Endodermal cell (in vitro differentiated cells): ENCODE measurements around the gene DCTN3. TPM values are rescaled to one million over a fixed set of nuclear protein-coding genes. Genes with fewer than 3 reads are reported as not detected.
A peak's percentile ranks its signal among the peaks of the same experiment; 100 is the strongest.

Experiments used
- DNase-seq: peaks from one replicate; pipeline ENCODE4 v3.0.0-alpha.2; 2017
- H3K27ac ChIP-seq: 2 replicates; pipeline ENCODE4 v1.5.1; 2013; ENCODE audit warnings: mild to moderate bottlenecking, low read depth, low read length, moderate library complexity
- H3K27me3 ChIP-seq: 2 replicates; pipeline ENCODE4 v1.6.1; 2013; ENCODE audit warnings: mild to moderate bottlenecking, low read length, moderate library complexity; ENCODE audit not compliant: insufficient read depth, control insufficient read depth, poor library complexity, severe bottlenecking
- H3K36me3 ChIP-seq: 2 replicates; pipeline ENCODE4 v1.7.0; 2013; ENCODE audit warnings: mild to moderate bottlenecking, low read length, moderate library complexity; ENCODE audit not compliant: control insufficient read depth, insufficient read depth
- H3K4me1 ChIP-seq: one replicate; pipeline ENCODE4 v1.7.0; 2013; ENCODE audit warnings: low read length; ENCODE audit not compliant: control insufficient read depth, insufficient read depth
- H3K4me3 ChIP-seq: 2 replicates; pipeline ENCODE4 v1.5.1; 2013; ENCODE audit warnings: mild to moderate bottlenecking, low read length, moderate library complexity
- H3K9ac ChIP-seq: 2 replicates; pipeline ENCODE4 v1.6.1; 2013; ENCODE audit warnings: mild to moderate bottlenecking, low read length, moderate library complexity; ENCODE audit not compliant: poor library complexity, severe bottlenecking; ENCODE audit errors: extremely low read depth
- H3K9me3 ChIP-seq: 2 replicates; pipeline ENCODE4 v1.6.1; 2013; ENCODE audit warnings: mild to moderate bottlenecking, low read length, moderate library complexity; ENCODE audit not compliant: control insufficient read depth
- H3K27ac Mint-ChIP-seq: 2 replicates; pipeline ENCODE4 v1.8.0; 2020; ENCODE audit warnings: mixed read lengths
- H3K27me3 Mint-ChIP-seq: 2 replicates; pipeline ENCODE4 v1.8.0; 2021; ENCODE audit warnings: mild to moderate bottlenecking, mixed read lengths; ENCODE audit not compliant: insufficient read depth
- H3K36me3 Mint-ChIP-seq: 2 replicates; pipeline ENCODE4 v1.8.0; 2020; ENCODE audit warnings: low read depth, mixed read lengths
- H3K4me1 Mint-ChIP-seq: 2 replicates; pipeline ENCODE4 v1.8.0; 2020; ENCODE audit warnings: mixed read lengths
- H3K4me3 Mint-ChIP-seq: 2 replicates; pipeline ENCODE4 v1.8.0; 2020; ENCODE audit warnings: mild to moderate bottlenecking, moderate library complexity, mixed read lengths
- H3K9me3 Mint-ChIP-seq: 2 replicates; pipeline ENCODE4 v1.8.0; 2020; ENCODE audit warnings: mild to moderate bottlenecking, mixed read lengths
- WGBS, 2 experiments: methylation state at CpG; one replicate each; pipeline versions ENCODE4 v1.1.5 to v1.1.7; 2013; ENCODE audit warnings: missing lambda C conversion rate in 2 of 2, mixed read lengths in 1 of 2; ENCODE audit not compliant: insufficient coverage in 1 of 2, insufficient read length in 1 of 2; 5-methylcytosine and 5-hydroxymethylcytosine counted together
- total RNA-seq, 2 donors: library from RNA; stranded (reverse); fragmentation: NEBNext Ultra II Directional in 1 of 2; extraction: Animal tissue kit (Norgen Biotek cat#: 25700) in 1 of 2; gene quantifications; 2 replicates in 1 of 2; 3 replicates in 1 of 2; pipeline ENCODE4 v1.2.1, GENCODE V29; 2021
- TF ChIP-seq, protein P1 (sequence below): fragments of 200-600 bp; sonication (generic); conservative IDR thresholded peaks from 2 replicates; pipeline ENCODE4 v1.5.0; 2021; ENCODE audit warnings: antibody characterized with exemption, mild to moderate bottlenecking

The DCTN3 gene
- total RNA-seq, 2 donors from 2014 or later = 51.9 to 53.6 TPM

DNA sequence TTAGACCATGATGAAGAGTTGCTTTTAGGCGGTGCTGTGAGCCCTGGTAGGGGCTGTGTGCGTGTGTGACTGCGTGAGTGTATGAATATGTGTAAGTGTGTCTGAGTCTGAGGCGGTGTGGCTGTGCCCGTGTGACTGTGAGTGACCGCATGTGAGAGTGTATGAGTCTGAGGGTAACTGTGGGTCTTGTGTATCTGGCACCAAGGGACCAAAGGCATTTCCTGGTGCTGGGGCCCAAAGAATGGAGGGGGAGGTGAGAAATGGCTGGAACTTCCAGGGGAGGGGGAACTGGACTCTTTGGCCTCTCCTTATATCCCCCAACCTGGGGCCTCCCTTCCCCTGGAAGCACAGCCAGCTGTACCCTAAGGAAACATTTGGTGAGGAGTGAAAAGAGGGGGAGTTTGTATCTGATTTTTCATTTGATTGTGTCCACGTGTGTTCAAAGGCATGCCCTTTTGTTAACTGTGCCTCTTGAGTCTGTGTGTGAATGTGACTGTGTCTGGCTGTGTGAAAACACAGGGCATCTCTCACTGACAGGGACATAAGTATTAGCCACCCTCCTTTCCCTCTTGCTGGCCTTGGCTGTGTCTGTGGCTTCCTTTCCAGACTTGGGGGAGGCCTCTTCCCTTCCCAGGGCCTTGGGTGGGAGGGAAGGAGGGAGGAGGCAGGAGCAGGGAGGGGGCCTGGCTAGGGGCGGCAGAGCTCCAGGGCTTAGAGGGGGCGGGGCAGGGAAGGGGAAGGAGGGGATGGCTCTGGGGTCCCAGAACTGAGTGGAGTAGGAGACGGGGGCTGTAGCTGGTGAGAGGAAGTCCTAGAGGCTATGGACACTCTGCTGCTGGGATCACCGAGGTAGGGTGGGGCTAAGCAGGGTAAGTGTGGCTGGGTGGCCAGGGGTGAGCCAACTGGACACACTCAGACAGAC is 33.1 kb upstream of the DCTN3 start:
- no peak overlapping the region for H3K9ac ChIP-seq
- H3K27me3 ChIP-seq = no peaks in the 10 kb centered on the region
- peaks cover 15% of the 10 kb centered on the region for H3K4me1 ChIP-seq
- no peaks in the 10 kb centered on the region for H3K9me3 Mint-ChIP-seq
- no peak for DNase-seq
- no peak overlapping the region for H3K4me3 ChIP-seq
- TF ChIP-seq, protein P1, sequence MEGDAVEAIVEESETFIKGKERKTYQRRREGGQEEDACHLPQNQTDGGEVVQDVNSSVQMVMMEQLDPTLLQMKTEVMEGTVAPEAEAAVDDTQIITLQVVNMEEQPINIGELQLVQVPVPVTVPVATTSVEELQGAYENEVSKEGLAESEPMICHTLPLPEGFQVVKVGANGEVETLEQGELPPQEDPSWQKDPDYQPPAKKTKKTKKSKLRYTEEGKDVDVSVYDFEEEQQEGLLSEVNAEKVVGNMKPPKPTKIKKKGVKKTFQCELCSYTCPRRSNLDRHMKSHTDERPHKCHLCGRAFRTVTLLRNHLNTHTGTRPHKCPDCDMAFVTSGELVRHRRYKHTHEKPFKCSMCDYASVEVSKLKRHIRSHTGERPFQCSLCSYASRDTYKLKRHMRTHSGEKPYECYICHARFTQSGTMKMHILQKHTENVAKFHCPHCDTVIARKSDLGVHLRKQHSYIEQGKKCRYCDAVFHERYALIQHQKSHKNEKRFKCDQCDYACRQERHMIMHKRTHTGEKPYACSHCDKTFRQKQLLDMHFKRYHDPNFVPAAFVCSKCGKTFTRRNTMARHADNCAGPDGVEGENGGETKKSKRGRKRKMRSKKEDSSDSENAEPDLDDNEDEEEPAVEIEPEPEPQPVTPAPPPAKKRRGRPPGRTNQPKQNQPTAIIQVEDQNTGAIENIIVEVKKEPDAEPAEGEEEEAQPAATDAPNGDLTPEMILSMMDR = no peak
- H3K4me3 Mint-ChIP-seq = no peak overlapping the region
- peak overlapping the region; percentile 56 for H3K27ac Mint-ChIP-seq
- WGBS, 2 experiments = 56 to 79% methylated on average over 3 to 11 of the region's 11 CpGs
- H3K36me3 ChIP-seq = peaks cover 24% of the 10 kb centered on the region
- peaks cover 42% of the 10 kb centered on the region for H3K4me1 Mint-ChIP-seq
- H3K27ac ChIP-seq = peak overlapping the region; percentile 3
- H3K9me3 ChIP-seq = no peaks in the 10 kb centered on the region
- H3K27me3 Mint-ChIP-seq = peaks cover 3% of the 10 kb centered on the region
- peaks cover 17% of the 10 kb centered on the region for H3K36me3 Mint-ChIP-seq

GRCh38 chr9:34652602-34653000 is 32.3 kb upstream of the DCTN3 start:
- Histone ChIP-seq H3K27me3 (no peaks in the 10 kb centered on the region), H3K4me3 (peak overlapping the region; percentile 86), H3K36me3 (peaks cover 28% of the 10 kb centered on the region), H3K9me3 (no peaks in the 10 kb centered on the region), H3K4me1 (peaks cover 23% of the 10 kb centered on the region), H3K27ac (no peak overlapping the region), H3K9ac (no peak overlapping the region)
- Mint-ChIP-seq H3K4me1 (peaks cover 47% of the 10 kb centered on the region), H3K36me3 (peaks cover 20% of the 10 kb centered on the region), H3K27me3 (peaks cover 3% of the 10 kb centered on the region), H3K27ac (peak overlapping the region; percentile 73), H3K9me3 (no peaks in the 10 kb centered on the region), H3K4me3 (peak overlapping the region; percentile 66)
- DNase-seq = no peak
- TF ChIP-seq, protein P1 = no peak
- WGBS, 2 experiments = 70 to 77% methylated on average over 3 to 5 of the region's 5 CpGs

- peak; percentile 98 for DNase-seq
- H3K9ac ChIP-seq = peak within 1 kb of the TSS; percentile 60
- H3K27ac Mint-ChIP-seq = peak within 1 kb of the TSS; percentile 89
- peaks cover 25% of the 10 kb centered on the region for H3K4me1 ChIP-seq
- 11 to 30% methylated on average over 3 to 22 of the region's 24 CpGs for WGBS, 2 experiments
- peaks cover 28% of the 10 kb centered on the region for H3K36me3 ChIP-seq
- peaks cover 3% of the 10 kb centered on the region for H3K27me3 Mint-ChIP-seq
- H3K27ac ChIP-seq = peak within 1 kb of the TSS; percentile 8
- H3K27me3 ChIP-seq = no peaks in the 10 kb centered on the region
- peak within 1 kb of the TSS; percentile 66 for H3K4me3 Mint-ChIP-seq
- peaks cover 20% of the 10 kb centered on the region for H3K36me3 Mint-ChIP-seq
- H3K4me3 ChIP-seq = peak within 1 kb of the TSS; percentile 86
- no peaks in the 10 kb centered on the region for H3K9me3 ChIP-seq
- no peaks in the 10 kb centered on the region for H3K9me3 Mint-ChIP-seq
- TF ChIP-seq, protein P1 = peak; percentile 44
- peaks cover 51% of the 10 kb centered on the region for H3K4me1 Mint-ChIP-seq
These were observed 31.7 kb upstream of the DCTN3 start, which contains the start of gene IL11RA for GRCh38 chr9:34651876-34652601. Gene IL11RA, plus strand, starts transcription at chr9:34652185. Its CDS starts 3,033 bp downstream, at chr9:34655218.
